ENCODE data around the gene TXNRD2. TPM values are rescaled to one million over a fixed set of nuclear protein-coding genes. Genes with fewer than 3 reads are reported as not detected.
"Not testable (repeated sequence)": the region's sequence is repeated elsewhere in the genome, so short reads cannot be mapped to it uniquely, and the experiment has no call there.

The TXNRD2 gene
- total RNA-seq, 4 donors from 2014 or later: 16.7 to 33.1 (median 20.3) TPM

DNA sequence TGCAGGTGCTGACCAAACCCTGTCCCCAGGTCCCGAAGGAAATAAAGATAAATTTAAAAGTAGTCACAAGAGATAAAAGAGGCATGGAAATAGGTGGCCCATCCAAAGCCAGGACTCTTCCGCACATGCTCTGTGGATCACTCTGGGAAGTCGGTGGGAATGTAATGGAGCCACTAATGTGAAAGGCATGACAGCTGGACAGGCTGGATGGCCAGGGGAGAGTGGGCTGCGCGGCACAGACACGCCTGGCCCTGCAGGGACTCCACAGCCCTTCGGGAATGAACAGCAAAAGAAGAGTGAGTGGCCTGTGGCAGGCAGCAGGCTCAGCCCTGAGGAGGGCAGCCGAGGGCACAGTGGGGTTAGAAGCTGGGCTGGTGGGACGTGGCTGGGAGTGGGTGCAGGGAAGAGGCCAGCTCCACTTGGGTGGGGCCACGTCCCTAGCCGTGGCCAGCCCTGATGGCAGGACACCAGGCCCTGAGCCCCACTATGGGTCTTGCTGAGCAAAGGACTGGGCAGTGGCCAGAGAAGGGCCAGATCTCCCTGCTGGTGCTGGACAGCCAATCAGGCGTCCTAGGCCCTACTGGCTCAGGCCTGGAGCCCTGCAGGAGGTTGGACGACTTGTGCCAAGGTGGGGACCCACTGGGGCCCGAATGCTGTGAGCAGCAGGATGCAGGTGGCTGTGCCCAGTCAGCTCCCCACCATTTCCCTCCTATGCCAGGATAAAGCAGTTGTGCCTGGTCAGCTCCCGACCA, 55.6 kb downstream of the TXNRD2 start:
- Histone ChIP-seq H3K27ac (no peak overlapping the region), H3K4me1 (peaks cover 0 to 22% (median 17%) of the 10 kb centered on the region in 3 donors), H3K27me3 (no peaks in the 10 kb centered on the region), H3K4me3 (no peak overlapping the region), H3K36me3 (peaks cover 0 to 67% of the 10 kb centered on the region in 2 donors), H3K9me3 (no peaks in the 10 kb centered on the region)
- no peak for ATAC-seq
- 89 to 92% methylated on average over 5 to 10 of the region's 15 CpGs for WGBS, 2 donors (ENCODE audit: low coverage in 1 of 2)
- TF ChIP-seq, protein P1, sequence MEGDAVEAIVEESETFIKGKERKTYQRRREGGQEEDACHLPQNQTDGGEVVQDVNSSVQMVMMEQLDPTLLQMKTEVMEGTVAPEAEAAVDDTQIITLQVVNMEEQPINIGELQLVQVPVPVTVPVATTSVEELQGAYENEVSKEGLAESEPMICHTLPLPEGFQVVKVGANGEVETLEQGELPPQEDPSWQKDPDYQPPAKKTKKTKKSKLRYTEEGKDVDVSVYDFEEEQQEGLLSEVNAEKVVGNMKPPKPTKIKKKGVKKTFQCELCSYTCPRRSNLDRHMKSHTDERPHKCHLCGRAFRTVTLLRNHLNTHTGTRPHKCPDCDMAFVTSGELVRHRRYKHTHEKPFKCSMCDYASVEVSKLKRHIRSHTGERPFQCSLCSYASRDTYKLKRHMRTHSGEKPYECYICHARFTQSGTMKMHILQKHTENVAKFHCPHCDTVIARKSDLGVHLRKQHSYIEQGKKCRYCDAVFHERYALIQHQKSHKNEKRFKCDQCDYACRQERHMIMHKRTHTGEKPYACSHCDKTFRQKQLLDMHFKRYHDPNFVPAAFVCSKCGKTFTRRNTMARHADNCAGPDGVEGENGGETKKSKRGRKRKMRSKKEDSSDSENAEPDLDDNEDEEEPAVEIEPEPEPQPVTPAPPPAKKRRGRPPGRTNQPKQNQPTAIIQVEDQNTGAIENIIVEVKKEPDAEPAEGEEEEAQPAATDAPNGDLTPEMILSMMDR (IDR thresholded peaks at IDR 0.05): no peak
- TF ChIP-seq POLR2A (IDR thresholded peaks at IDR 0.05) (no peak), EP300 (IDR thresholded peaks at IDR 0.05) (no peak), POLR2AphosphoS5 (IDR thresholded peaks at IDR 0.05) (no peak)

- Histone ChIP-seq H3K4me1 (peaks cover 0 to 30% (median 26%) of the 10 kb centered on the region in 3 donors), H3K36me3 (peaks cover 0 to 58% of the 10 kb centered on the region in 2 donors), H3K9me3 (no peaks in the 10 kb centered on the region), H3K4me3 (no peak overlapping the region), H3K27ac (no peak overlapping the region), H3K27me3 (no peaks in the 10 kb centered on the region)
- ATAC-seq: no peak
- TF ChIP-seq EP300 (IDR thresholded peaks at IDR 0.05) (no peak), POLR2AphosphoS5 (IDR thresholded peaks at IDR 0.05) (no peak), POLR2A (IDR thresholded peaks at IDR 0.05) (no peak)
- TF ChIP-seq, protein P1 (IDR thresholded peaks at IDR 0.05): no peak
- WGBS, 2 donors (ENCODE audit: low coverage in 1 of 2): 93% methylated on average over 5 of the region's 26 CpGs; no CpG with 5 or more reads in 1 of the 2 donors
Observed at GRCh38 chr22:19884954-19885751, 56.5 kb downstream of the TXNRD2 start.

DNA sequence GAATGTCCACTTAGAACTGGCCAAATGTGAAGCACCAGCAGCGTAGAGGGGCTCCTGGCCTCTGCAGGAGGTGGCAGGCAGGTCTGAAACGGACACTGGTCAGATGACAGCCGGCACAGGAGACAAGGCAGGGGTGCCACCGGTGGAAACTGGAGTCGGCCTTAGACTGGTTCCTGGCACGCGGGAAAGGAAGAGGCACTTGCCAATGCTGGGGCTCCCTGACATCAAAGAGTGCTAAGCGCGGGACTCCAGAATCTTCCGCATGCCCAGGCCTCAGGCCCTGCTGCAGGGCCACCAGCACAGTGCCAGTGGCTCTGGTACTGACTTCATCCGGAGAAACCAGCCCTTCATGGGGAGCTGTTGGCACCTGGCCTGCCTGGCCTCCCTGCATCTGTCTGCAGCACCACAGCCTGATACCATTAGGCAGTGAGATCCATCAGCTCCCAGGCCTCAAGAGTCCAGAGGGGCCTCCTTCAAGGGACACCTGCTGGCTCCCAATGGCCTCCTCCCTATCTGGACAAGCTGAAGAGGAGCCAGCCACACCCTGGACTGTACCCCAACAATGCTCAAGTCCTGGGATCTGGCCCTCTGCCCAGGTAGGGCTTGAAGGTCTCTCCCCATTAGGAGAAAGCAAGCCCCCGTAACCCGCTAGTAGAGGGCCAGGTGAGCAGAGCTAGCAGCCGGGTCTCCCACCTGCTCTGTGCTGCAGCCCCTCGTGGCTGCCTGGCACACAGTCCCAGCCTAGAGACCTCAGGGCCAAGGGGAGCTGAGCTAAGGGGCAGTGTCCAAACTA, 57.3 kb downstream of the TXNRD2 start:
- TF ChIP-seq POLR2A (IDR thresholded peaks at IDR 0.05): no peak
- no peak for TF ChIP-seq POLR2AphosphoS5 (IDR thresholded peaks at IDR 0.05)
- TF ChIP-seq EP300 (IDR thresholded peaks at IDR 0.05): no peak
- TF ChIP-seq, protein P1 (IDR thresholded peaks at IDR 0.05): no peak
- Histone ChIP-seq H3K36me3 (peaks cover 0 to 53% of the 10 kb centered on the region in 2 donors), H3K4me1 (peaks cover 0 to 36% (median 28%) of the 10 kb centered on the region in 3 donors), H3K9me3 (no peaks in the 10 kb centered on the region), H3K27me3 (no peaks in the 10 kb centered on the region), H3K4me3 (no peak overlapping the region), H3K27ac (no peak overlapping the region)
- no peak for ATAC-seq
- WGBS, 2 donors (ENCODE audit: low coverage in 1 of 2): 94% methylated on average over 2 to 6 of the region's 15 CpGs

- 75 to 93% methylated on average over 1 to 5 of the region's 8 CpGs for WGBS, 2 donors (ENCODE audit: low coverage in 1 of 2)
- not testable (repeated sequence) for H3K9me3 ChIP-seq, ATAC-seq
Observed at GRCh38 chr22:19883446-19883845, 58.2 kb downstream of the TXNRD2 start.

More at GRCh38 chr22:19883446-19883845, 58.2 kb downstream of the TXNRD2 start:
- H3K27ac ChIP-seq, H3K27me3 ChIP-seq, H3K4me3 ChIP-seq: not testable (repeated sequence)
- Histone ChIP-seq H3K4me1 (peaks cover 0 to 36% (median 28%) of the 10 kb centered on the region in 3 donors), H3K36me3 (peaks cover 0 to 47% of the 10 kb centered on the region in 2 donors)
